Measurements from ENCODE around the gene CTNND2. TPM values are rescaled to one million over a fixed set of nuclear protein-coding genes. Genes with fewer than 3 reads are reported as not detected.

CTNND2 gene
- total and polyA plus RNA-seq, 10 of the 15 experiments (the other 5 are each of a cell fraction or from before 2014, with no cell fraction given) = 0.02 to 0.16 (median 0.04) TPM; not detected in 7

- TF ChIP-seq PRDM15 (CRISPR knock-in tag; IDR thresholded peaks at IDR 0.05) (no peak), SUPT20H (IDR thresholded peaks at IDR 0.05; ENCODE audit: borderline replicate concordance, control insufficient read depth, low read depth, low read length) (no peak), RB1 (IDR thresholded peaks at IDR 0.05; ENCODE audit: borderline replicate concordance) (no peak), SIX5 (IDR thresholded peaks at IDR 0.05; ENCODE audit: low read depth, low read length, severe bottlenecking) (no peak), EGR1 (IDR thresholded peaks at IDR 0.05; ENCODE audit: borderline replicate concordance in 1 of 2, low read depth in 2 of 2, low read length in 2 of 2) (no peak), FOS (IDR thresholded peaks at IDR 0.05; ENCODE audit: borderline replicate concordance, extremely low read depth, insufficient read length) (no peak), YY1 (IDR thresholded peaks at IDR 0.05; ENCODE audit: low read depth, low read length) (no peak)
These were observed 729.7 kb downstream of the CTNND2 start (continued) for GRCh38 chr5:11174591-11174990.

GRCh38 chr5:11172484-11172883 is 731.8 kb downstream of the CTNND2 start:
- 9% methylated on average over 5 of the region's 5 CpGs for WGBS (ENCODE audit: insufficient coverage, insufficient replicate concordance, low lambda C conversion rate, missing lambda C conversion rate)
- ATAC-seq (no peak), DNase-seq (ENCODE audit: low read depth, low spot score) (no peak), FAIRE-seq (no peak)
- H3K9me3 ChIP-seq (replicated peaks; ENCODE audit: control insufficient read depth, insufficient read depth, low read length) = no peaks in the 10 kb centered on the region
- no peaks in the 10 kb centered on the region for H3K27me3 ChIP-seq (replicated peaks in 1 of 2; ENCODE audit: control insufficient read depth in 2 of 2, insufficient read depth in 2 of 2, low read length in 1 of 2)
- no peak overlapping the region for H3K4me3 ChIP-seq
- H2AFZ ChIP-seq (ENCODE audit: control insufficient read depth, low read depth, low read length) = no peak overlapping the region
- no peak overlapping the region for H3K27ac ChIP-seq (ENCODE audit: control insufficient read depth, insufficient read depth)
- ChIA-PET SMC1A (ENCODE audit: uncharacterized antibody, unreplicated experiment) (no interaction called here), CTCF (no interaction called here), RAD21 (ENCODE audit: unreplicated experiment) (no interaction called here), POLR2A (interaction anchor here (0.5 kb wide), 1 partner anchor 22 kb away, joined by 8 read pairs; no protein-coding TSS in a partner anchor)
- in situ Hi-C loops (cut with MboI) = no loop called here
- H3K79me2 ChIP-seq (ENCODE audit: control insufficient read depth, insufficient read depth, low read length) = no peaks in the 10 kb centered on the region
- BruUV-seq (replicated peaks) = no TSS peak
- H3K4me1 ChIP-seq (ENCODE audit: control insufficient read depth, insufficient read depth, low read length) = no peaks in the 10 kb centered on the region
- no peaks in the 10 kb centered on the region for H4K20me1 ChIP-seq (ENCODE audit: control insufficient read depth, insufficient read depth)
- intact Hi-C loops (cut with micrococcal nuclease; ENCODE audit: unreplicated experiment) = loop anchor here (10.0 kb wide), 1 partner anchor 478 kb away; no protein-coding TSS in a partner anchor
- no peaks in the 10 kb centered on the region for H3K36me3 ChIP-seq (ENCODE audit: control insufficient read depth in 2 of 2, insufficient read depth in 2 of 2, low read length in 1 of 2)
- H3K9ac ChIP-seq (ENCODE audit: control insufficient read depth, insufficient read depth, low read length) = no peak overlapping the region
- H3K4me2 ChIP-seq (ENCODE audit: control insufficient read depth, insufficient read depth) = no peak overlapping the region
- TF ChIP-seq BCL3 (IDR thresholded peaks at IDR 0.05; ENCODE audit: borderline replicate concordance, insufficient read depth, low read depth, low read length, poor library complexity, severe bottlenecking) (no peak), YBX1 (IDR thresholded peaks at IDR 0.05) (no peak), SREBF1 (IDR thresholded peaks at IDR 0.05; ENCODE audit: low read length) (no peak), ZBTB40 (IDR thresholded peaks at IDR 0.05; ENCODE audit: borderline replicate concordance) (no peak), USF1 (IDR thresholded peaks at IDR 0.05; ENCODE audit: borderline replicate concordance, extremely low read length, insufficient read depth, low read depth, low read length) (no peak)

All from GM12878 (cell line).